ENCODE data around the gene LRCH4. TPM values are rescaled to one million over a fixed set of nuclear protein-coding genes. Genes with fewer than 3 reads are reported as not detected.

The LRCH4 gene
- total and polyA plus RNA-seq, 2 of the 8 experiments (the other 6 are each of a cell fraction or from before 2014, with no cell fraction given) = 15.5 to 36.6 TPM

DNA sequence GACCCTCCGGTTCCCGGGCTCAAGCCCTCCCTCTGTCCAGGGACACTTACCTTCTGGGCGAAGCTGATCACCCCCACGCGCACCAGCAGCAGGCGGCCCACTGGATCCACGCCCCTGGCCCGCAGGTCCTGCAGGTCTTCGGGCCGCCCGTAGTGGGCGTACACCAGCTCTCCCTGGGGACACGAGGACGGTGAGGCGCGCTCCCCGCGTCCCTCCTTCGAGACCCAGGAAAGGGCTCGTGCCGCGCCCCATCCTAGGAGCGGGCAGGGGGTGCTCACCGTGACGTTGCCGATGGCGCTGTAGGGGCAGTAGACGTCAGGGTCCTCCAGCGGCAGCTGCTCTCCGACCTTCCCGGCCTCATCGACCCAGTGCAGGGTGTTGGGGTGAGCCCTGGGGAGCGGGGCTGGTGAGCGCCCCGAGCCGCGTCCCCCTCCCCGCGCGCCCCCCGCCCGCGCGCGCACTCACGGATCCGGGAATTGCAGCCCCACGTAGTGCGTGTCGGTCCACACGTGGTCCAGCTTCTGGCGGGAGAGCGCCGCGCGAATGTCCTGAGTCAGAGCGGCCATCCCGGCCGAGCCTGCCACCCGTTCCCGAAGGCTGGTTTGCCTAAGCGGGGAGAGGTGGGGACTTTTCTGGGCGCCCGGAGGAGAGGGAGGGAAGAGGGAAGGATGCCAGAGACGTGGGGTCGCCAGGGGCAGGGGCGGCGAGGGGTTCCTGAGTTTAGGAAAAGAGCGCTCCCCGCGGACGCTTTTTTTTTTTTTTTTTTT lies 47.2 kb upstream of the LRCH4 start (continued):
- TF ChIP-seq, protein P1, sequence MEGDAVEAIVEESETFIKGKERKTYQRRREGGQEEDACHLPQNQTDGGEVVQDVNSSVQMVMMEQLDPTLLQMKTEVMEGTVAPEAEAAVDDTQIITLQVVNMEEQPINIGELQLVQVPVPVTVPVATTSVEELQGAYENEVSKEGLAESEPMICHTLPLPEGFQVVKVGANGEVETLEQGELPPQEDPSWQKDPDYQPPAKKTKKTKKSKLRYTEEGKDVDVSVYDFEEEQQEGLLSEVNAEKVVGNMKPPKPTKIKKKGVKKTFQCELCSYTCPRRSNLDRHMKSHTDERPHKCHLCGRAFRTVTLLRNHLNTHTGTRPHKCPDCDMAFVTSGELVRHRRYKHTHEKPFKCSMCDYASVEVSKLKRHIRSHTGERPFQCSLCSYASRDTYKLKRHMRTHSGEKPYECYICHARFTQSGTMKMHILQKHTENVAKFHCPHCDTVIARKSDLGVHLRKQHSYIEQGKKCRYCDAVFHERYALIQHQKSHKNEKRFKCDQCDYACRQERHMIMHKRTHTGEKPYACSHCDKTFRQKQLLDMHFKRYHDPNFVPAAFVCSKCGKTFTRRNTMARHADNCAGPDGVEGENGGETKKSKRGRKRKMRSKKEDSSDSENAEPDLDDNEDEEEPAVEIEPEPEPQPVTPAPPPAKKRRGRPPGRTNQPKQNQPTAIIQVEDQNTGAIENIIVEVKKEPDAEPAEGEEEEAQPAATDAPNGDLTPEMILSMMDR (IDR thresholded peaks at IDR 0.05; ENCODE audit: control extremely low read depth in 1 of 3, insufficient read depth in 1 of 3, low read depth in 1 of 3, low read length in 3 of 3) = peak; percentile 45 to 71 (median 63)
- no peak for TF ChIP-seq MAFK (IDR thresholded peaks at IDR 0.05; ENCODE audit: low read depth, low read length)
- TF ChIP-seq RNF2 (IDR thresholded peaks at IDR 0.05; ENCODE audit: borderline replicate concordance, low read depth, low read length, missing control alignments, poor library complexity, severe bottlenecking) = peak; percentile 36
- peak; percentile 83 for TF ChIP-seq KDM4A (IDR thresholded peaks at IDR 0.05; ENCODE audit: low read depth, low read length, severe bottlenecking)
- no peak for TF ChIP-seq EP300 (IDR thresholded peaks at IDR 0.05; ENCODE audit: borderline replicate concordance in 1 of 2, low read depth in 2 of 2, low read length in 2 of 2)
- peak; percentile 22 to 32; a peak in 2 of 4 replicates for TF ChIP-seq RAD21 (IDR thresholded peaks at IDR 0.05 in 1 of 2, conservative IDR thresholded peaks at IDR 0.05 in 1 of 2; ENCODE audit: low read depth in 2 of 2, low read length in 2 of 2)
- TF ChIP-seq ASH2L (IDR thresholded peaks at IDR 0.05; ENCODE audit: low read length) = peak; percentile 85

All from H1 (cell line).